DND-41 (cell line): ENCODE measurements around the gene BGN.

Experiments
- ATAC-seq: fragments of 200-7000 bp; cut with Tn5 transposase; 3 replicates; pipeline ENCODE4 v1.9.1; 2021; ENCODE audit warnings: low read depth; ENCODE audit not compliant: insufficient read depth
- DNase-seq: peaks from one replicate; pipeline ENCODE4 v3.0.0-alpha.2; 2020
- H2AFZ ChIP-seq: 2 replicates; pipeline ENCODE4 v1.6.0; 2012; ENCODE audit warnings: low read depth, low read length
- H3K27ac ChIP-seq: 2 replicates; pipeline ENCODE4 v1.5.1; 2012; ENCODE audit warnings: low read length, inconsistent platforms
- H3K27me3 ChIP-seq: fragments of 200-600 bp; sonication (generic); 2 replicates; pipeline ENCODE4 v1.6.0; 2012; ENCODE audit warnings: low read length, mild to moderate bottlenecking, inconsistent platforms; ENCODE audit not compliant: insufficient read depth, poor library complexity
- H3K36me3 ChIP-seq: 2 replicates; pipeline ENCODE4 v1.5.1; 2012; ENCODE audit warnings: low read length, inconsistent platforms; ENCODE audit not compliant: insufficient read depth
- H3K4me1 ChIP-seq: 2 replicates; pipeline ENCODE4 v1.5.1; 2012; ENCODE audit warnings: mild to moderate bottlenecking, low read length; ENCODE audit not compliant: insufficient read depth
- H3K4me2 ChIP-seq: 2 replicates; pipeline ENCODE4 v1.6.0; 2012; ENCODE audit warnings: mild to moderate bottlenecking, moderate library complexity, low read length, inconsistent platforms; ENCODE audit not compliant: insufficient read depth
- H3K4me3 ChIP-seq, 2 experiments: fragments of 200-600 bp in 1 of 2; shearing (Covaris generic) in 1 of 2; 2 replicates each; pipeline ENCODE4 v1.5.1; 2012 to 2016; ENCODE audit warnings: inconsistent platforms in 2 of 2, low read length in 2 of 2, mild to moderate bottlenecking in 2 of 2, low read depth in 1 of 2, moderate library complexity in 1 of 2
- H3K79me2 ChIP-seq: 2 replicates; pipeline ENCODE4 v1.6.0; 2012; ENCODE audit warnings: low read length, inconsistent platforms; ENCODE audit not compliant: insufficient read depth
- H3K9ac ChIP-seq: 2 replicates; pipeline ENCODE4 v1.6.0; 2012; ENCODE audit warnings: low read depth, mild to moderate bottlenecking, inconsistent platforms, low read length, moderate library complexity
- H3K9me3 ChIP-seq: 2 replicates; pipeline ENCODE4 v1.5.1; 2012; ENCODE audit warnings: low read length, moderate library complexity, mild to moderate bottlenecking, inconsistent platforms; ENCODE audit not compliant: insufficient read depth, severe bottlenecking
- H4K20me1 ChIP-seq: 2 replicates; pipeline ENCODE4 v1.6.0; 2012; ENCODE audit warnings: low read length; ENCODE audit not compliant: insufficient read depth
- EZH2 ChIP-seq: IDR thresholded peaks from 3 replicates; pipeline ENCODE4 v1.6.1; 2012; ENCODE audit warnings: borderline replicate concordance, low read depth, mild to moderate bottlenecking, moderate library complexity, low read length, inconsistent platforms; ENCODE audit not compliant: severe bottlenecking
- TF ChIP-seq, protein P1 (sequence below): IDR thresholded peaks from 2 replicates; pipeline ENCODE4 v1.5.1; 2012; ENCODE audit warnings: borderline replicate concordance, low read length, moderate library complexity, mild to moderate bottlenecking; ENCODE audit not compliant: poor library complexity, severe bottlenecking; ENCODE audit errors: extremely low read depth

The BGN gene

DNA sequence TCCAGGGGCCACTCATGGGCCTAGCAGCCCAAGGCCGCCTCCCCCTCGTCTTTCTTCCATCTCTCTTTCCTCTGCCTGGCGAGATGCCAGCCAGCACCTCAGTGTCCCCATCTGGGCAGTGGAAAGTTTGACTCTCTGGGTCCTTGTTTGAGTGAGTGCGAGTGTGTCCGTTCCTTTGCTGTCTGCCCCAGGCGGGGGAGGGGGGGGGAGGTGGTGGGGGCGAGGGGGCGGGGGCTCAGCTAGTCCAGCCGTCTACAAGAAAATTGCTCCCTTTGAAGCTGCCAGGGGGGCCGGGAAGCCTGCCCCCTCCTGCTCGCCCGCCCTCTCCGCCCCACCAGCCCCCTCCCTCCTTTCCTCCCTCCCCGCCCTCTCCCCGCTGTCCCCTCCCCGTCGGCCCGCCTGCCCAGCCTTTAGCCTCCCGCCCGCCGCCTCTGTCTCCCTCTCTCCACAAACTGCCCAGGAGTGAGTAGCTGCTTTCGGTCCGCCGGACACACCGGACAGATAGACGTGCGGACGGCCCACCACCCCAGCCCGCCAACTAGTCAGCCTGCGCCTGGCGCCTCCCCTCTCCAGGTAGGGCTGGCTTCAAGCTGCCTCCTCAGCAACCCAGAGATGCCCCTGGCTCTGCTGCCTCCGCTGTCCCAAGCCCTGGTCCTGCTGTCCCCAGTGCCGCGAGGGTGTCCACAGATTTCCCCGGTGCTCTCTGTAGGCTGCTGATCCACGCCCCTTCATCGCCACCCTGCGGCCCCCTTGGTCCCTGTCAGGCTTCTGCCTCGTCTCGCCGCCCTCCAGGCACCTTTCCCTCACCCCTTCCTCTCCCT, at the start of gene BGN:
BGN (plus strand) TSS at position 440 of the 821 bp plus-strand sequence. CDS start 9,652 bp downstream, outside the sequence.
- no peak within 1 kb of the TSS for H2AFZ ChIP-seq
- H3K4me3 ChIP-seq, result no peak within 1 kb of the TSS
- no peaks in the 10 kb centered on the region for H3K4me1 ChIP-seq
- H3K4me2 ChIP-seq, result no peak within 1 kb of the TSS
- ATAC-seq (no peak), DNase-seq (no peak)
- no peaks in the 10 kb centered on the region for H4K20me1 ChIP-seq
- no peaks in the 10 kb centered on the region for H3K79me2 ChIP-seq
- no peak within 1 kb of the TSS for H3K9ac ChIP-seq
- H3K27ac ChIP-seq, result no peak within 1 kb of the TSS
- TF ChIP-seq, protein P1, sequence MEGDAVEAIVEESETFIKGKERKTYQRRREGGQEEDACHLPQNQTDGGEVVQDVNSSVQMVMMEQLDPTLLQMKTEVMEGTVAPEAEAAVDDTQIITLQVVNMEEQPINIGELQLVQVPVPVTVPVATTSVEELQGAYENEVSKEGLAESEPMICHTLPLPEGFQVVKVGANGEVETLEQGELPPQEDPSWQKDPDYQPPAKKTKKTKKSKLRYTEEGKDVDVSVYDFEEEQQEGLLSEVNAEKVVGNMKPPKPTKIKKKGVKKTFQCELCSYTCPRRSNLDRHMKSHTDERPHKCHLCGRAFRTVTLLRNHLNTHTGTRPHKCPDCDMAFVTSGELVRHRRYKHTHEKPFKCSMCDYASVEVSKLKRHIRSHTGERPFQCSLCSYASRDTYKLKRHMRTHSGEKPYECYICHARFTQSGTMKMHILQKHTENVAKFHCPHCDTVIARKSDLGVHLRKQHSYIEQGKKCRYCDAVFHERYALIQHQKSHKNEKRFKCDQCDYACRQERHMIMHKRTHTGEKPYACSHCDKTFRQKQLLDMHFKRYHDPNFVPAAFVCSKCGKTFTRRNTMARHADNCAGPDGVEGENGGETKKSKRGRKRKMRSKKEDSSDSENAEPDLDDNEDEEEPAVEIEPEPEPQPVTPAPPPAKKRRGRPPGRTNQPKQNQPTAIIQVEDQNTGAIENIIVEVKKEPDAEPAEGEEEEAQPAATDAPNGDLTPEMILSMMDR, result no peak
- no peaks in the 10 kb centered on the region for H3K27me3 ChIP-seq
- no peaks in the 10 kb centered on the region for H3K36me3 ChIP-seq
- H3K9me3 ChIP-seq, result no peaks in the 10 kb centered on the region

- Histone ChIP-seq H3K9me3 (no peaks in the 10 kb centered on the region), H3K4me2 (no peak overlapping the region), H2AFZ (no peak overlapping the region), H3K4me3 (no peak overlapping the region), H4K20me1 (no peaks in the 10 kb centered on the region), H3K27ac (no peak overlapping the region), H3K79me2 (no peaks in the 10 kb centered on the region), H3K9ac (no peak overlapping the region), H3K4me1 (no peaks in the 10 kb centered on the region), H3K27me3 (no peaks in the 10 kb centered on the region), H3K36me3 (peaks cover 9% of the 10 kb centered on the region; the same call in 1 of the 2 replicates)
- ATAC-seq (0 out of 3 replicates have a peak, but pooled peaks have one; percentile 13), DNase-seq (no peak)
- no peak for TF ChIP-seq EZH2
- TF ChIP-seq, protein P1, result no peak
These were observed 49.5 kb upstream of the BGN start for GRCh38 chrX:153445106-153445855.

GRCh38 chrX:153445856-153446635, 48.7 kb upstream of the BGN start, which contains the start of gene TREX2:
Gene TREX2, minus strand, starts transcription at chrX:153446056. Its CDS starts 626 bp downstream, at chrX:153445430.
- no peaks in the 10 kb centered on the region for H3K79me2 ChIP-seq
- 0 out of 3 replicates have a peak, but pooled peaks have one; percentile 6 for ATAC-seq
- H3K9me3 ChIP-seq, result no peaks in the 10 kb centered on the region
- no peak within 1 kb of the TSS for H3K4me2 ChIP-seq
- H3K9ac ChIP-seq, result no peak within 1 kb of the TSS
- H4K20me1 ChIP-seq, result no peaks in the 10 kb centered on the region
- peaks cover 11% of the 10 kb centered on the region; the same call in 1 of the 2 replicates for H3K36me3 ChIP-seq
- H2AFZ ChIP-seq, result no peak within 1 kb of the TSS
- no peak within 1 kb of the TSS for H3K4me3 ChIP-seq
- TF ChIP-seq, protein P1, result no peak
- no peaks in the 10 kb centered on the region for H3K27me3 ChIP-seq
- no peak within 1 kb of the TSS for H3K27ac ChIP-seq
- no peak for DNase-seq
- H3K4me1 ChIP-seq, result no peaks in the 10 kb centered on the region
